ENCODE results near the gene RALB.
"Not testable (repeated sequence)": the region's sequence is repeated elsewhere in the genome, so short reads cannot be mapped to it uniquely, and the experiment has no call there.

RALB gene

GRCh38 chr2:120313695-120314615, 61.3 kb downstream of the RALB start:
- DNase-seq (ENCODE audit: low read depth in 3 of 3, low spot score in 1 of 3) = no peak

- DNase-seq (ENCODE audit: low read depth in 3 of 3, low spot score in 1 of 3) = no peak
Observed at GRCh38 chr2:120314690-120315366, 62.2 kb downstream of the RALB start.

- DNase-seq (ENCODE audit: low read depth in 3 of 3, low spot score in 1 of 3) = no peak
Observed at GRCh38 chr2:120315367-120316033, 62.8 kb downstream of the RALB start.

- DNase-seq (ENCODE audit: low read depth in 3 of 3, low spot score in 1 of 3) = no peak
Observed at GRCh38 chr2:120316071-120316470, 63.4 kb downstream of the RALB start.

GRCh38 chr2:120316528-120317179, 64.0 kb downstream of the RALB start:
- DNase-seq (ENCODE audit: low read depth in 3 of 3, low spot score in 1 of 3) = no peak

- no peak for DNase-seq (ENCODE audit: low read depth in 3 of 3, low spot score in 1 of 3)
Observed at GRCh38 chr2:120317180-120317533, 64.5 kb downstream of the RALB start.

GRCh38 chr2:120317916-120318315, 65.3 kb downstream of the RALB start:
- DNase-seq (ENCODE audit: low read depth in 3 of 3, low spot score in 1 of 3) = no peak

- no peak for DNase-seq (ENCODE audit: low read depth in 3 of 3, low spot score in 1 of 3)
Observed at GRCh38 chr2:120318626-120319025, 66.0 kb downstream of the RALB start.

GRCh38 chr2:120319123-120319522, 66.5 kb downstream of the RALB start:
- no peak for DNase-seq (ENCODE audit: low read depth in 3 of 3, low spot score in 1 of 3)

- DNase-seq (ENCODE audit: low read depth in 3 of 3, low spot score in 1 of 3) = no peak
Observed at GRCh38 chr2:120319686-120320317, 67.2 kb downstream of the RALB start.

- DNase-seq (ENCODE audit: low read depth in 3 of 3, low spot score in 1 of 3) = no peak
Observed at GRCh38 chr2:120320318-120320851, 67.7 kb downstream of the RALB start.

- not testable (repeated sequence) for DNase-seq (ENCODE audit: low read depth in 3 of 3, low spot score in 1 of 3)
Observed at GRCh38 chr2:120320887-120321556, 68.4 kb downstream of the RALB start.

- no peak for DNase-seq (ENCODE audit: low read depth in 3 of 3, low spot score in 1 of 3)
Observed at GRCh38 chr2:120321721-120322284, 69.2 kb downstream of the RALB start.

GRCh38 chr2:120322329-120322728, 69.7 kb downstream of the RALB start:
- DNase-seq (ENCODE audit: low read depth in 3 of 3, low spot score in 1 of 3) = no peak

- DNase-seq (ENCODE audit: low read depth in 3 of 3, low spot score in 1 of 3) = no peak
Observed at GRCh38 chr2:120323214-120323613, 70.6 kb downstream of the RALB start.

GRCh38 chr2:120323807-120324399, 71.3 kb downstream of the RALB start:
- no peak for DNase-seq (ENCODE audit: low read depth in 3 of 3, low spot score in 1 of 3)

GRCh38 chr2:120324933-120325332, 72.3 kb downstream of the RALB start:
- DNase-seq (ENCODE audit: low read depth in 3 of 3, low spot score in 1 of 3) = no peak

- no peak for DNase-seq (ENCODE audit: low read depth in 3 of 3, low spot score in 1 of 3)
Observed at GRCh38 chr2:120326066-120326465, 73.4 kb downstream of the RALB start.
